SU-DHL-6 (cell line): ENCODE results near the gene CACNA1C.

Source experiments
- CTCF ChIP-seq: fragments of 200-600 bp; sonication (generic); IDR thresholded peaks from one replicate; pipeline ENCODE4 v1.5.1; 2017; ENCODE audit warnings: antibody characterized with exemption, mild to moderate bottlenecking, low read length, moderate library complexity; ENCODE audit not compliant: insufficient read depth, poor library complexity, severe bottlenecking
- EZH2phosphoT487 ChIP-seq: fragments of 200-600 bp; sonication (generic), shearing (Covaris generic); conservative IDR thresholded peaks from 2 replicates; pipeline ENCODE4 v1.6.1; 2018; ENCODE audit warnings: mild to moderate bottlenecking, antibody characterized with exemption, low read length, moderate library complexity, mixed read lengths

GRCh38 chr12:2637371-2637770 is 584.6 kb downstream of the CACNA1C start:
- TF ChIP-seq CTCF, result no peak
- TF ChIP-seq EZH2phosphoT487, result no peak
